GM18909 (cell line): ENCODE results near the gene INSR.
"Not testable (repeated sequence)": the region's sequence is repeated elsewhere in the genome, so short reads cannot be mapped to it uniquely, and the experiment has no call there.

ENCODE experiments used
- ATAC-seq: cut with Tn5 transposase; IDR thresholded peaks from one replicate; pipeline ENCODE4 v1.9.1; 2021; ENCODE audit warnings: mild to moderate bottlenecking; ENCODE audit not compliant: unreplicated experiment, poor library complexity

Gene INSR

GRCh38 chr19:7106711-7107657 lies 187.2 kb downstream of the INSR start:
- no peak for ATAC-seq

GRCh38 chr19:7104747-7105447 lies 189.3 kb downstream of the INSR start:
- no peak for ATAC-seq

- no peak for ATAC-seq
Measured at GRCh38 chr19:7101498-7102253, 192.5 kb downstream of the INSR start.

GRCh38 chr19:7099597-7099921 lies 194.7 kb downstream of the INSR start:
- no peak for ATAC-seq

GRCh38 chr19:7098701-7099596 lies 195.3 kb downstream of the INSR start:
- peak; percentile 82 for ATAC-seq

- no peak for ATAC-seq
Measured at GRCh38 chr19:7098096-7098495, 196.1 kb downstream of the INSR start.

GRCh38 chr19:7088999-7089398 lies 205.2 kb downstream of the INSR start:
- no peak for ATAC-seq

- ATAC-seq, result no peak
Measured at GRCh38 chr19:7083076-7083956, 210.9 kb downstream of the INSR start.

GRCh38 chr19:7078008-7078407 lies 216.2 kb downstream of the INSR start:
- ATAC-seq, result no peak

- no peak for ATAC-seq
Measured at GRCh38 chr19:7076151-7076550, 218.1 kb downstream of the INSR start.

- ATAC-seq, result no peak
Measured at GRCh38 chr19:7074705-7075282, 219.4 kb downstream of the INSR start.

- ATAC-seq, result no peak
Measured at GRCh38 chr19:7072541-7072940, 221.7 kb downstream of the INSR start.

GRCh38 chr19:7069904-7070226 lies 224.3 kb downstream of the INSR start:
- ATAC-seq, result no peak

GRCh38 chr19:7069042-7069903 lies 224.9 kb downstream of the INSR start, which contains the start of gene ZNF557:
TSS of gene ZNF557 (plus strand) at chr19:7069703. CDS start at chr19:7075075, 5,372 bp downstream.
- peak; percentile 88 for ATAC-seq

- ATAC-seq, result no peak
Measured at GRCh38 chr19:7068599-7068998, 225.6 kb downstream of the INSR start.

GRCh38 chr19:7067716-7068115 lies 226.5 kb downstream of the INSR start:
- ATAC-seq, result no peak

- ATAC-seq, result not testable (repeated sequence)
Measured at GRCh38 chr19:7067122-7067521, 227.1 kb downstream of the INSR start.
